AG09319 (cell line): ENCODE results near the gene SIAH3.

Experiments used
- DNase-seq: peaks from one replicate; pipeline ENCODE4 v3.0.0-alpha.2; 2010; ENCODE audit warnings: low read depth; ENCODE audit errors: extremely low read depth
- TF ChIP-seq, protein P1 (sequence below): IDR thresholded peaks from 2 replicates; pipeline ENCODE4 v1.5.1; 2011; ENCODE audit warnings: low read depth, mild to moderate bottlenecking, inconsistent platforms, low read length, moderate library complexity

Gene SIAH3

DNA sequence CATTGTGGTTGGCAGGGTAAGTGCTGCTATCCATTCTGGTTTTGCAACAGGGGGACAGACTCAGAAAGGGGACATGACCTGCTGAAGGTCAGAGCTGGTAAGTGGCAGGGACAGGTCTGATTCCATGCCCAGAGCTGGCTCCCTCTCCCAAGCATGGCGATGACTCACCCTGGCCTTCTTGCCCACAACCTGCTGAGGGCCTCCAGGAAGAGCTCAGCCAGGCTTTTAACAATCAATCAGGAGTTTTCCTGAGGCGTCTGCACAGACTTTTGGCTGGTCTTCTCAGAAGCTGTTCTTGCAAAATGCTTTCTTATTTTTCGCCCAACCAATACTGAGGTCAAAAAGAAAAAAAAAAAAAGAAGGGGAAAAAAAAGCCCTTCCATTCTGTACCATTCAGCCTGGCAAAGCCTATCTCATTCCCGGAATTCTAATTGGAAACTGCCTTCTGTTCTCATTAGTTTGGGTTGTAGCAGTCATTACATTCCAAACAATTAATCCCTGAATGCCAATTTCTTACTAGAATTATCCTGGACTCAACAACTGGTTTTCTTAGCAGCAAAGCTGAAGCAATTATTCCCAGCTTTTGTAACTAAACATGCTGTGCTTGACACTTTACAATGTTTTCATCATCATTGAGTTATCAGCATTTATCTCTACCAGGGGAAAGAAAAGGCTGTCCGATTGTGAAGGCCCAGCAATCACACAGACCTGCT is 17.7 kb downstream of the SIAH3 start:
- TF ChIP-seq, protein P1, sequence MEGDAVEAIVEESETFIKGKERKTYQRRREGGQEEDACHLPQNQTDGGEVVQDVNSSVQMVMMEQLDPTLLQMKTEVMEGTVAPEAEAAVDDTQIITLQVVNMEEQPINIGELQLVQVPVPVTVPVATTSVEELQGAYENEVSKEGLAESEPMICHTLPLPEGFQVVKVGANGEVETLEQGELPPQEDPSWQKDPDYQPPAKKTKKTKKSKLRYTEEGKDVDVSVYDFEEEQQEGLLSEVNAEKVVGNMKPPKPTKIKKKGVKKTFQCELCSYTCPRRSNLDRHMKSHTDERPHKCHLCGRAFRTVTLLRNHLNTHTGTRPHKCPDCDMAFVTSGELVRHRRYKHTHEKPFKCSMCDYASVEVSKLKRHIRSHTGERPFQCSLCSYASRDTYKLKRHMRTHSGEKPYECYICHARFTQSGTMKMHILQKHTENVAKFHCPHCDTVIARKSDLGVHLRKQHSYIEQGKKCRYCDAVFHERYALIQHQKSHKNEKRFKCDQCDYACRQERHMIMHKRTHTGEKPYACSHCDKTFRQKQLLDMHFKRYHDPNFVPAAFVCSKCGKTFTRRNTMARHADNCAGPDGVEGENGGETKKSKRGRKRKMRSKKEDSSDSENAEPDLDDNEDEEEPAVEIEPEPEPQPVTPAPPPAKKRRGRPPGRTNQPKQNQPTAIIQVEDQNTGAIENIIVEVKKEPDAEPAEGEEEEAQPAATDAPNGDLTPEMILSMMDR = no peak
- DNase-seq = peak; percentile 4

- no peak for DNase-seq
- TF ChIP-seq, protein P1 = no peak
These were observed 18.3 kb downstream of the SIAH3 start for GRCh38 chr13:45833242-45833641.

DNA sequence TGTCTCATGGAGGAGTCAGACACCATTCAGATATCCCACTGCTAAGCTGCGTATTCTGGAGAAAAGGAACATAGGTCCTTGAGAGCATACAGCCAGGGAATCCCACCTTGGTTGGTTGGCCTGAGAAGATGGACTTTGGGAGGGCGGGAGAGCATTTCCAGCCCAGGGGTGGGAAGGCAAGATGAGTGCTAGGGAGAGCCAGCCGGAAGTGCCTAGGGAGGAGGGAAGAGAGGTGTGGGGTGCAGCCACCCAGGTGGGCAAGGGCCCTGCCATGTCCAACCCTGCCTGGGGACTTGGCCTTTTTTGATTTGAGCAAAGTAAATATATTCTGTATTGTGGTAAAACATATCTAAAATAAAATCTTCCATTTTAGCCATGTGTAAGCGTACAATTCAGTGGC is 19.7 kb downstream of the SIAH3 start:
- TF ChIP-seq, protein P1 = no peak
- no peak for DNase-seq

GRCh38 chr13:45830121-45830520 is 21.4 kb downstream of the SIAH3 start:
- DNase-seq = no peak
- TF ChIP-seq, protein P1 = no peak

GRCh38 chr13:45828256-45828968 is 23.1 kb downstream of the SIAH3 start:
- DNase-seq = no peak
- TF ChIP-seq, protein P1 = no peak

GRCh38 chr13:45827318-45827717 is 24.2 kb downstream of the SIAH3 start:
- no peak for DNase-seq
- TF ChIP-seq, protein P1 = no peak

DNA sequence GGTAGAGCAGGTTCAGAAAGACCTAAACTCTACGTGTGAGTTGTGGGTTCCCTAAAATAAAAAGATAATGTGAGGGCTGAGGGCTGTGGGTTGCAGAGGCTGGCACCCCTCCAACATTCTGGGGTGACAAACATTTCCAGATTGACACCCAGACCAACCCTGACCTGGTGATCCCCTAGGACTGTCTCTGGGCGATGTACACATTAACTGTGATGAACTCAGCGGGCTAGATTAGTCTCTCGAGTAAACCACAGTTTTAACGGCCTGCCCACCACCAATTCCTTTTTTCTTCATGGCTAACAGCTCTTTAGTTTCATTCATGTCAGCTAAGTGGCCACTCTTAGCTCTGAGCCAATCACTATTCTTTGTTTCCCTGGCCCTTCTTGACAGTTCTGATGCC is 24.8 kb downstream of the SIAH3 start:
- no peak for DNase-seq
- TF ChIP-seq, protein P1 = no peak
